Retinal pigment epithelial cell (primary cell): ENCODE measurements around the gene PER3.
A peak's percentile ranks its signal among the peaks of the same experiment; 100 is the strongest.

Source experiments
- DNase-seq: peaks from one replicate; pipeline ENCODE4 v3.0.0-alpha.2; 2010; ENCODE audit warnings: low read depth
- H3K4me3 ChIP-seq: 2 replicates; pipeline ENCODE4 v1.5.1; 2011; ENCODE audit warnings: mild to moderate bottlenecking, low read length, control low read depth, moderate library complexity
- TF ChIP-seq, protein P1 (sequence below): conservative IDR thresholded peaks from 2 replicates; pipeline ENCODE4 v1.5.1; 2011; ENCODE audit warnings: low read depth, low read length, control low read depth, inconsistent platforms

The PER3 gene

DNA sequence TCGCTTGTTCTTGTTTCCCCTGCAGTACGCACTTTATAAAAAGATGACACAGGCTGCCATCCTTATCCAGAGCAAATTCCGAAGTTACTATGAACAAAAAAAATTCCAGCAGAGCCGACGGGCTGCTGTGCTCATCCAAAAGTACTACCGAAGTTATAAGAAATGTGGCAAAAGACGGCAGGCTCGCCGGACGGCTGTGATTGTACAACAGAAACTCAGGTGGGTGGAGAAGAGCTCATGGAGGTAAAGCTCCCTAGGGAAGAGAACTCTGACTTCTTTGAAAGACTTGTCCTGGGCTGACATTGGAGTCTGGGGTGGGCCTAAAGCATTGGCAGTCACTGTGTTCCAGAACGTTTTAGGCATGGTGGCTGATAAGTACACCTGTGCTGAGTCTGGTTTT, 32.9 kb upstream of the PER3 start:
- no peak for DNase-seq
- TF ChIP-seq, protein P1, sequence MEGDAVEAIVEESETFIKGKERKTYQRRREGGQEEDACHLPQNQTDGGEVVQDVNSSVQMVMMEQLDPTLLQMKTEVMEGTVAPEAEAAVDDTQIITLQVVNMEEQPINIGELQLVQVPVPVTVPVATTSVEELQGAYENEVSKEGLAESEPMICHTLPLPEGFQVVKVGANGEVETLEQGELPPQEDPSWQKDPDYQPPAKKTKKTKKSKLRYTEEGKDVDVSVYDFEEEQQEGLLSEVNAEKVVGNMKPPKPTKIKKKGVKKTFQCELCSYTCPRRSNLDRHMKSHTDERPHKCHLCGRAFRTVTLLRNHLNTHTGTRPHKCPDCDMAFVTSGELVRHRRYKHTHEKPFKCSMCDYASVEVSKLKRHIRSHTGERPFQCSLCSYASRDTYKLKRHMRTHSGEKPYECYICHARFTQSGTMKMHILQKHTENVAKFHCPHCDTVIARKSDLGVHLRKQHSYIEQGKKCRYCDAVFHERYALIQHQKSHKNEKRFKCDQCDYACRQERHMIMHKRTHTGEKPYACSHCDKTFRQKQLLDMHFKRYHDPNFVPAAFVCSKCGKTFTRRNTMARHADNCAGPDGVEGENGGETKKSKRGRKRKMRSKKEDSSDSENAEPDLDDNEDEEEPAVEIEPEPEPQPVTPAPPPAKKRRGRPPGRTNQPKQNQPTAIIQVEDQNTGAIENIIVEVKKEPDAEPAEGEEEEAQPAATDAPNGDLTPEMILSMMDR: no peak
- H3K4me3 ChIP-seq: no peak overlapping the region

DNA sequence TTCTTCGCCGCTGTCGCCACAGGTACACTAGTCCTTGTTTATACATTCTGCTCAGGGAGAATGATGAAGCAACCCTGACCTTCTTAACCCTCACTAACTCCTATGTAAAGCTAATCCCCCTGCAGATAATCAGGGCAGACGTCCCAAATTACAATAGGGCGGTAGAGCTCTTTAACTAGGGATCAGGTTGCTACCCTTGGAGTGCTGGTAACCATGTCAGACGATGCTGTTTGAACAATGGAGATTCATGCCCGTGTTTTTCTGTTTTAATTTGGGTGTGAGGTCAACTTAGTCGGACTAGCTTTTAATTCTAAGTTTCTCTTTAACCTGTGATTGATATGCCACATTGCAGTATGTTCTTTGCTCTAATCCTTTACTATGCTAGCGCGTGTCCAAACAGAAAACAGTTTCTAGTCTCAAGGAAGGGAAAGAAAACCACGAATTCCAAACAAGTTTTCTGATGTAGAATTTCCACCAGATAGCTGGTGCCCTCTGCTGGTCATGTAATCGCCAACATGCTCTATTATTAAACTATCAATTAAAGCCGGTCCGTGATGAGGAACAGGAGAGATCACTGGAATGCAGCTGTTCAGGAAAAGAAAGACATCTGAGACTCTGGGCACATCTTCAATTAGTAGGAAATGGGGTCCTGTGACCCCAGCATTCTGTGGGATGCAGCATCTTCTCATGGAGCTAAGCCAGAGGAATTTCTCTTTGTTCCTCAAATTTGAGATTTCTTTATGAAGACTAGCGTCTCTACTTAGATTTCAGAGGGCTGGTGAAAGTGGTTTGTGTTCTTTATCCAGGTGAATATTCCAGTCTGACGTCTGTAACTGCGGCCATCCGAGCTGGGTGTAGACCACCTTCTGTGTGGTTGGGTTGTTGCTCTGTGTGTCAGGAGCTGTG, 31.3 kb upstream of the PER3 start:
- DNase-seq: peak; percentile 34
- peak overlapping the region; percentile 44 for H3K4me3 ChIP-seq
- TF ChIP-seq, protein P1: peak; percentile 81

- no peak overlapping the region for H3K4me3 ChIP-seq
- TF ChIP-seq, protein P1: no peak
- no peak for DNase-seq
Observed at GRCh38 chr1:7753641-7754040, 30.4 kb upstream of the PER3 start.

DNA sequence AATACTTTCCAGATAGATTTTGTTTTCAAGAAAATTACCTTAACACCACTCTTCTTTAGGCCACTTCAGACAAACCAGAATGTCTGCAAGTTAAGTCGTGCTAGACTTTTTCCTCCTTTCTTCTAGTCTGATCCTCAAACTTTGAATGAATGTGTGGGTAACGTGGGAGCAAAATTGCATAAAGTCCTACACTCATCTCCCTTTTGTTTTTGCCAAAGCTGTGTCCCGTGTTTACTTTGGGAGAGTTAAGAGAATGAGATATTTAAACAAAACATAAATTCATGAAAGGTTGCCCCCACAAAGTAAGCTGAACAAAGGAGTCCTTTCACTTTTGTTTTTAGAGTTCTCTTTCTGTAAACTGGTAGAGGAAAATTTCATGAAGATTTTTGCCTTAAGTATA, 29.9 kb upstream of the PER3 start:
- TF ChIP-seq, protein P1: no peak
- DNase-seq: no peak
- H3K4me3 ChIP-seq: no peak overlapping the region

DNA sequence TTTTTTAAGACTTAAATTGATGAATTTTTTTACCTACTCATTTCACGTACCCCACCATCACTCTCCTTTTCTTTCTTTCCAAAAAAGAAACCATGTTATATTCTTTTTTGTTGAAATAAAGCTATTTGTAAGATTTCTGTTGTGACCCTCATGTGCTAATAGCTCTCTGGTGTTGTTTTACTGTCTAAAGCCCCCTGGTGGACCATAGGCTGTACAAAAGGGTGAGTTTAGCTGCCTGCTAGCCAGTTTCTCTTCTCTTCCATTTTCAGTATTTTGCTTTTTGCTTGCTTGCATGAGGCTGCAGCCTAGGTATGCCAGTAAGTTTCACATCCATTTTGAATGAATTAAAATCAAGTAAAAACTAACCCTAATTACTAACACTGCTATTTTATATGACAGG, 28.6 kb upstream of the PER3 start:
- H3K4me3 ChIP-seq: no peak overlapping the region
- DNase-seq: no peak
- TF ChIP-seq, protein P1: peak; percentile 60

DNA sequence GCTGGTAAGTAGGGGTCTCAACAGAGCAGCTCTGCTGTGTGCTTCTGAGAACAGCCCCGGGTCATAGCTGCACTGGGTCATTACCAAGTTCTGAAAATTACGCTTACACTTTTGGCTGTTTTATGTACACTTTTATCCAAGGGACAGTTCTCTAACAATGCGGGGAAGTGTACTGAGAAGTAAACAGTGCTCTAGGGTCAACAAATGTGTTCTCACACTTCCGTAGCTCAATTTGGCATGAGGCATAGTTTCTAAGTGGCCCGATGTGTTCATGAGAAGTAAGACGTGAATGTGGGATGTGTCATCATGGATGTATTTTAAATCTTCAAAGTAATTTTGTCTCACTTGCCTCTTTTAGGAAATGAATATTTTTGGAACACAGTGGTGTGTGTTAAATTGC, 23.8 kb upstream of the PER3 start:
- no peak for DNase-seq
- no peak overlapping the region for H3K4me3 ChIP-seq
- TF ChIP-seq, protein P1: no peak

DNA sequence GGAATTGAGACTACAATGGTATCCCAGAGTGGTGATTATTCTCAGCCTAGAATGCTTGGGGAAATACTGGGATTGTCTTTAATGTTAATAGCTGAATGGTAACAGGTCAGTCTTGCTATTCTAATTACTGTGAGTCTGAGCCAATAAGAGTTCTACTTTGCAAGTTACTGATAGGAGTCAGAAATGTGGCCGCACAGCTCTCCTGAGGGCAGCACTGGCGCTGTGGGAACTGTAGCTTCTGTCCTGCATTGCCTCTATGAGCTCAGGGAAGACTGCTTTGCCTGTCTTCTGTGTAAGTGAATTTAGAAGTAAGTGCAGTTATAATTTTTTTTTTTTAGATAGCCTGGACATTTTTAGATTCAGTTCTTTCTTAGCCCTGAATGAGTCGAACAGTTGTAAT, 23.0 kb upstream of the PER3 start:
- TF ChIP-seq, protein P1: no peak
- H3K4me3 ChIP-seq: no peak overlapping the region
- DNase-seq: no peak
